Right kidney (tissue), 1 donor: ENCODE measurements around the gene MICU1.
"Not testable (repeated sequence)": the region's sequence is repeated elsewhere in the genome, so short reads cannot be mapped to it uniquely, and the experiment has no call there.

ENCODE experiments used
- DNase-seq: peaks from one replicate; pipeline ENCODE4 v3.0.0-alpha.2; 2016

MICU1 gene

DNA sequence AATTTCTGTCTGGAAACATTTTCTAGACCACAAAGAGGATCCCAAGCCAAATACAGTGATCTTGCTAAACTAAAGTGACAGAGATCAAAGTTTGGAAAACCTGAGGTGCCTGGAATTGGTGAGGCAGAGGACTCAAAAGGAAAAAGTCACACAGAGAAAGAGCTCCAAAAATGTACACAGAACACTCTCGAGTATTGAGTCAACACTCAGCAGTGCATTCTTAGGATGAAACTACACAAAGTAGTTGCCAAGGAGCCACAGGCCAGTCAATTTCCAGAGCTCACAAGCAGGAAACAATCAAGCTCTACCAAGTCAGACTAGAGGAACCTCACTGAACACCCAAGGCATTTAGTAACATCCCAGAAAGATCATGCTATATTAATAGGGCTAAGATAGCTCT lies 61.3 kb downstream of the MICU1 start:
- no peak for DNase-seq

DNA sequence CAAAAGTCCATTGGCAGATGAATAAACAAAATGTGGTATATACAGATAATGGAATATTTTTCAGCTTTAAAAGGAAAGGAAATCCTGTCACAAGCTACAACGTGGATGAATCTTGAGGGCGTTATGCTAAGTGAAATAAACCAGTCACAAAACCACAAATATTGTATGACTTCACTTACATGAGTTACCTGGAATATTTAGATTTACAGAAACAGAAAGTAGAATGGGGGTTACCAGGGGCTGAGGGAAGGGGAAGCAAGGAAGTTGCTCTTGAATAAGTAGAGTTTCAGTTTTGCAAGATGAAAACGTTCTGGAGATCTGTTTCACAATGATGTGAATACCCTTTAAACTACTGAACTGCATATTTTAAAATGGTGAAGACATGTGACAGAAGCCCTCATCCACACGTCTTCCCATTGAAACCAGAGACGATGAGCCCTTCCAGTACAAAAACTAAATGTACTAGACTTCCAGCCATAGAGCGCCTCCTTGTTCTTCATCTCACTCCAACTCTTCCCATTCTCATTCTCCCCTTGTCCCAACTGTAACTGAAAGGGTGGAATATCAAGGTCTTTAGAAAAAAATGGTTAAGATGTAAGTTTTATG lies 62.4 kb downstream of the MICU1 start:
- DNase-seq: no peak

DNA sequence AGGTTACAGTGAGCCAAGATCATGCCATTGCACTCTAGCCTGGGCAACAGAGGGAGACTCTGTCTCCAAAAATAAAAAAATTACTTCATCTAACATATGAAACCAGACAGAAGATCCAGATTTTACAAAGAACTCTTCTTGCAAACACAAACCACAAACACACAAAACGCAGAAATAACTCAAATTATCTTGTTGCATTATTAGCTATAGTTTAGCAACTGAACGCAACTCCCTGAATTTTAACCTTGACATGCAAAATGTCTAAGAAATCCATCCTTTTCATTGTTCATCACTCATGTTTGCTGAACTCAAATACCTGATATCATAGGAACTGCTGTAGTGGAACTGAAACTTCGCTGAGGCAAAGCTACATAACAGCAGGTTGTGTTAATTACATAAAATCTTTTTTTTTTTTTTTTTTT lies 64.1 kb downstream of the MICU1 start:
- DNase-seq: no peak

DNA sequence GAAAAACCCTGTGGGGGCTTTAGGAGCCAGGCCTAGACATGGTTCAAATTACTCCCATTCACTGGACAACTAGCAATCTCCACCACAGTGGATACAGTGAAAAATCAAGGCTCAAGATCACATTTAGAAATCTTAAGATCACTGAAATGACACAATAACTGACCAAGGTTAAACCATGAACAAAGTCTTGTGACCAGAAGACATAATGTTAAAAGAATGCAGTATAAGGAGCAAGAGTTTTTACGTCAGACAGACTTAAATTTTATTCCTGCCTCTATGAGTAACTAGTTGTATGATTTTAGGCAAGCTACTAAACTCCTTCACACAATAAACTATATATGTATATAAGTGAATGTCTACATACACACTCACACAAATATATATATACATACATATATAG lies 68.5 kb downstream of the MICU1 start:
- DNase-seq: no peak

DNA sequence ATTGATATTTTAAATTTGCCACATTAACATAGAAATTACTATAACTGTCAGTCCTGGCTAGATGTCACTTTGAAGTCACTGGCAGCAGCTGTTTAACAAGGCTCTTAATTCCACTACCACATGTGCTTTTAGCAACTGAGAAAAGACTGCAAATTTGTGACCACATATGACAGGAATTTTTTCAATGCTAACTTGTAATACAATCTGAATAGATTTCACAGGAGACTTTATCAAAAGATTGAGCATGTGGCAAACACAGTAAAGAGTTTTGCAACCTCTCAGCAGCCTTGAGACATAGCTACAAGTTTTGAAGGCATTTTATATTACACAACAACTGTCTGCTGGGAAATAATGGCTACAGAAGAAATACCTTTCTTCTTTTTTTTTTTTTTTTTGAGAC lies 73.0 kb downstream of the MICU1 start:
- no peak for DNase-seq

DNA sequence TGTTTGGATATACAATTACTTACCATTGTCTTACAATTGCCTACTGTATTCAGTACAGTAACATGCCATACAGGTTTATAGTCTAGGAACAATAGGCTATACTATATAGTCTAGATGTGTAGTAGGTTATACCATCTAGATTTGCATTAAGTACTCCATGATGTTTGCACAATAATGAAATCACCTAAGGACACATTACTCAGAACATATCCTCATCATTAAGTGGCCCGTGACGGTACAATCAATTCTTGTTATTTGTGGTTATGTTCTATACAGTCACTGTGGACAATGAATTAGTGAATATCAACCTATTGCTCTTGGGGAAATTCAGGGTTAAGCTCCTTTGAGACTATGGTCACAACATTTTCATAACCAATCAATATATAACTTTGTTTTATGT lies 75.6 kb downstream of the MICU1 start:
- no peak for DNase-seq

DNA sequence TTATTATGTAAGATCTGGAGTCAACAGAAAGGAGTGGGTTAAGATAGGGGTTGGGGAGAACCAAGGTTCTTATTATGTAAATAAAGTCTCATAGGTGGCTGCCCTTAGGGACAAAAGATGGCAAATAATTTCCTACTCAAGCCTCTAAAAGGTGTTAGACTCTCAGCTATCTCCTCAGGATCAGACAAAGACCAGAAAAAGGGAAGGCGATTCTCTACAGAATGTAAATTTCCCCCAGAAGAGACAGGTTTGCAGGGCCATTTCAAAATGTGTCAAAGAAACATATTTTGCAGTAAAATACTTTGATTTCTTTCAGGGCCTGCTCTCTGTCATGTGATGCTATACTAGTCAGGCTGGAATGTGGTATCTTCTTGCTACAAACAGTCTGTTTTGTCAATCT lies 80.3 kb downstream of the MICU1 start:
- no peak for DNase-seq

DNA sequence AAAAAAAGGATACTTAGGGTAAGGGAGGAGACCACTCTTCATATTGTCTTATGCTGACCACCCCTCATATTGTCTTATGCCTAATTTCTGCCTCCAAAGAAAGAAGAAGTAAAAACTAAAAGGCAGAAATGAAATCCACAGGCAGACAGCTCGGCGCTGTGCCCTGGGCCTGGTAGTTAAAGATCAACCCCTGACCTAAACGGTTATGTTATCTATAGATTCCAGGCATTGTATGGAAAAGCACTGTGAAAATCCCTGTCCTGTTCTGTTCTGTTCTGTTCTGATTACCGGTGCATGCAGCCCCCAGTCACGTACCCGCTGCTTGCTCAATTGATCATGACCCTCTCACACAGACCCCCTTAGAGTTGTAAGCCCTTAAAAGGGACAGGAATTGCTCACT lies 82.0 kb downstream of the MICU1 start:
- not testable (repeated sequence) for DNase-seq

DNA sequence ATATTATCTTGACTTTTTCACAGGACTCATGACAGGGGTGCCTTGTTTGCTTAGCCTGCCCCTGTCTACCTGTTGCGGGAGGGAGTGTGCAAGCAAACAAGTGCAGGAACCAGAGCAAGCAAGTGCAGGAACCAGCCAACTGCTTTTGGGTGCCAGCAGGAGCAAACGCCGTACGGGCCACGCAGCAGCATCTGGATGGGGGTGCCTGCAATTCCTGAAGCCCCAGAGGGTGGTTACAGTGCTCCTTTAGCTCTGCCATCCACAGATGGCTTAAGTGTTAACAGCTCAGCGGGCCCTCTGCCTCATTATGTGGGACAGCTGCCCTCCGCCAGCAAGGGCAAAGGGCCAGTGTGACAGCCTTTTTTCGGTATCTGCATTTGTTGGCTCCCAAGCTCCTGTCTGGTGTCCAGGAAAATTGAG lies 83.5 kb downstream of the MICU1 start:
- no peak for DNase-seq

DNA sequence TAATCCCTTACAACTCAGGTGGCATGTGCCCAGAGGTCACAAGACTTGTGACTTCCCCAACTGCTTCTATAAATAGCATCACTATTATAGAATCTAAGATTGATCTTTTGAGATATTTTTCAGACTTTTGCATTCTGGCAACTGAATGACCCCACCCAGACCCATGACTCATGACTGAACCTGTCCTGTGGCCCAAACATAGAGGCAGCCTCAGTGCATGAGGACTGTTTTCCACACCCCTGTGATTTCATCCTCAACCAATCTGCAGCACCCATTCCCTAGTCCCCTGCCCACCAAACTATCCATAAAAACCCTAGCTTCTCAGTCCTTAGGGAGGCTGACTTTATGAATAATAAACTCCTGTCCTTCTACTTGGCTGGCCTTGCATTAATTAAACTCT lies 84.5 kb downstream of the MICU1 start:
- DNase-seq: no peak

DNA sequence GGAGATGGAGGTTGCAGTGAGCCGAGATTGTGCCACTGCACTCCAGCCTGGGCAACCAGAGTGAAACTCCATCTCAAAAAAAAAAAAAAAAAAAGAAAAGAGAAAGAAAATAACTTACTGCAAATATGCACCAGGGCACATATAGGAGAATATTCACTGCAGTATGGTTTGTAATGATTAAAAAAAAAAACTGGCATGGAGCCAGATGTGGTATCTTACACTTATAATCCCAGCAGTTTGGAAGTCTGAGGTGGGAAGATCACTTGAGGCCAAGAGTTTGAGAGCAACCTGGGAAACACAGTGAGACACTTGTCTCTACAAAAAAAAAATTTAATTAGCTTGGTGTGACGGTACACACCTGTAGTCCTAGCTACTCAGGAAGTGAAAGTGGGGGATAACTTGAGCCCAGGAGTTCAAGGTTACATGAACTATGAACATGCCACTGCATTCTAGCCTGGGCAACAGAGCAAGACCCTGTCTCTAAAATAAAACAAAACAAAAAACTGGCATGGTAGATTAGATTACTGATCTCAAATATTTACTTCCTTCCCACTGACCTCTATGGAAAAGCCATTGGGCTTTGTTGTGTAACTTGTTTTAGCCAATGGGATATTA lies 85.6 kb downstream of the MICU1 start:
- no peak for DNase-seq

DNA sequence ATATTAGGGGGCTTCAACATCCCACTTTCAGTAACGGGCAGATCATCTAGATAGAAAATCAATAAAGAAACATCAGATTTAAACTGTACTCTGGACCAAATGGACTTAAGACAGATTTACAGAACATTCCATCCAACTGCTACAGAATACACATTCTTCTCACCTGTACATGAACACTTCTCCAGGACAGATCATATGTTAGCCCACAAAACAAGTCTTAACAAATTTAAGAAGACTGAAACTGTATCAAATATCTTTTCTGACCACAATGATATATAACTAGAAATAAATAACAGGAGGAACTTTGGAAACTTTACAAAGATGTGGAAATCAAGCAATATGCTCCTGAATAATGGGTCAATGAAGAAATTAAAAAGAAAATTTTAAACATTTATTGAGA lies 86.7 kb downstream of the MICU1 start:
- no peak for DNase-seq

DNA sequence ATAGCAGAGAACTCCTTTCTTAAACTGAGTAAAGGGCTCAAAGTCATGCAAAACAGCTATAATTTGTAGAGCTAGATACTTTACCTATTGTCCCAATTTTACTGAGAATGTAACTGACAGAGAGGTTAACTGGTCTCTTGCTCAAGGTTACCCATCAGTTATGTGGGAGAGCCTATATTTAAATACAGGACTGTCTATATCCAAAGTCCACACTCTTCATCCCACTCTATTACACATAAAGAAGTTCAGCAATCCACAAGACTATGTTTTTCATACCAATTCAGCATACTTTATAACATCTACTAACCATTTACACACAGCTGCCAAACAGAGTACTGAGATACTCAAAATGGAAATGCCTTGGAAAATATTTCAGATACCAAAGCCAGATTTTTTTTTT lies 100.2 kb downstream of the MICU1 start:
- no peak for DNase-seq

DNA sequence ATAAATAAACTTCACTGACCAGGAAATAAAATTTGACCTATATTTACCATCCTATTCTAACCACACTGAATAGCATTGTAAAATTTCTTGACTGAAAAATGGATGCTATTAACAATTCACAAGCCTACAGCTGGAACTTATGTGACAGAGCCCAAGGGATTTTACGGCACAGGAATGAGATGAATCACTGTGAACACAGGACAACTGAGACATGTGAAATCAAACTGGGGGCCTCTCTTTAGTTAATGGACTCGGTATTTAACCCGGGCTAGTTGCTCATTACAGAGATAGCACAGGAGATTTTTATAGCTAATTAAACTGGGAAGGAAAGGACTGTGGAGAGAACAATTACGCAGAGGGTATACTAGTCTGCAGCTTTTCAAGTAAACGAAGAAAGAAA lies 100.6 kb downstream of the MICU1 start:
- no peak for DNase-seq

DNA sequence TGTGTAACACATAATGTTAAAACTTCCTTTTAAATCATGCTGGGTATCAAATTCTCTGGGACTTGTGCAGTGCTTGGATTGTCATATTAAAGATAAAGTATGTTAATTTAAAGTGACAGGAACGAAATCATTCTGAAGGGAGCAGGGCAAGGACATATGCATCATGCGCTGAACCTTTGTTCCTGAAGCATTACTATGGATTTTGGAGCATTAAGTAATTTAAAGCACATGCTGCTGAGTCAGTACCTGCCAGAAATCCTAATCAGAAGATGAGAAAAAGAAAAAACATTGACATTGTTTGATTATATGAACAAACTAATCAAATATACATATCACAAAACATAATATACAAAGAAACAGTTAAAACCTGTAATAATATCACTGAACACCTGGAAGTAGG lies 101.4 kb downstream of the MICU1 start:
- no peak for DNase-seq

DNA sequence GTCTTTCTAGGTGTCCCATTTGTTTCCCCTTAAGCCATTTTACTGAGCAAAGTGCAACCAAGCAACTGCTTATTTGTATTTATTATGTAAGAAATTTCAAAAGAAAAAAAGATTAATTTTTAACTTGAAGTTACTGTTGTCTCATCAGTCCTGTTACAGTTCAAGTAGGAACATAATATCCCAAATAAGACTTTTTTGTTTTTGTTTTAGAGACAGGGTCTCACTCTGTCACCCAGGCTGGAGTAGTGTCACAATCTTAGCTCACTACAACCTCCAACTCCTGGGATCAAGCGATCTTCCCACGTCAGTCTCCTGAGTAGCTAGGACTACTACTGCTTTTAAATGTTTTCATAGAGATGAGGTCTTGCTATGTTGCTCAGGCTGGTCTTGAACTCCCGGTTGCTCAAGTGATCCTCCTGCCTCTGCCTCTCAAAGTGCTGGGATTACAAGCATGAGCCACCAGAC lies 101.9 kb downstream of the MICU1 start:
- DNase-seq: no peak

DNA sequence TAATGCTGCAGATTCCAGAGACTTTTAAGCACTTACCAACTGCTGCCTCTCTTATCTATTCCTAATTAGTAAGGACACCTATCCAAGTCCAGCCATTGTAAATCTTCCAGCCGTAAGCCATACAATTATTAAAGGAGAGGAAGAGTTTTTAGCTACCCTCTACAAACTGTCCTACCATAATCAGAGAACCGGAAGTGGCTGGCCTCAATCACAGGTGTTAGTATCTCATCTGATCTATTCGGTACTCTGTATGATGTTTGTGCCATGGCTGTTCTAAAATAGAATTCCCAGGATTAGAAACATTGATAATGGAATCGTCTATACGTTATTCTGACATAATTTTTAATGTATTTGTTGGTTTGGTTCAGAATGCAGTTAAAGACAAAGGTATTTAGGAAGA lies 102.8 kb downstream of the MICU1 start:
- DNase-seq: no peak

DNA sequence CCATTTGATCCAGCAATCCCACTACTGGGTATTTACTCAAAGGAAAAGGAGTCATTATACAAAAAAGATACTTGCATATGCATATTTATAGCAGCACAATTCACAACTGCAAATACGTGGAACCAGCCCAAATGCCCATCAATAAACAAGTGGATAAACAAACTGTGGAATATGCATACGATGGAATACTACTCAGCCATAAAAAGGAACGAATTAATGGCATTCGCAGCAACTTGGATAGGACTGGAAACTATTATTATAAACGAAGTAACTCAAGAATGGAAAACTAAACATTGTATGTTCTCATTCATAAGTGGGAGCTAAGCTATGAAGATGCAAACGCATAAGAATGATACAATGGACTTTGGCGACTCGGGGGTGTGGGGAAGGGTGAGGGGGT lies 108.6 kb downstream of the MICU1 start:
- no peak for DNase-seq

DNA sequence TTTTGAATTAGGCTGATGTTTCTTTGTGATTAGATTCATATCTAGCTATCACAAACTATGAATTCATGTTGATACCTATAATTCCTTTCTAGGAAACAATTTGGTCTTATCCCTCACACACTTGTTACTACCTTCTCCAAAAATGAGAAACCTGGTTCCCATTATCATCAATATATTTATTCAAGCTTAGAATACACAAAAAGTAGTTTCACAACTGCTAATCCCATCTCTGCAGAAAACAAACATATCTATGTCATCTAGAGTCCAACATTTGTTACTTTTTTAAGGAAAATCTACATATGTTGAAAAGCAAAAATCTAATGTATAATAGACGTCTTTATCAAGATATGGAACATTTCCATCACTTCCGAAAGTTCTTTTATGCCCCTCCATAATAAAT lies 110.4 kb downstream of the MICU1 start:
- no peak for DNase-seq

DNA sequence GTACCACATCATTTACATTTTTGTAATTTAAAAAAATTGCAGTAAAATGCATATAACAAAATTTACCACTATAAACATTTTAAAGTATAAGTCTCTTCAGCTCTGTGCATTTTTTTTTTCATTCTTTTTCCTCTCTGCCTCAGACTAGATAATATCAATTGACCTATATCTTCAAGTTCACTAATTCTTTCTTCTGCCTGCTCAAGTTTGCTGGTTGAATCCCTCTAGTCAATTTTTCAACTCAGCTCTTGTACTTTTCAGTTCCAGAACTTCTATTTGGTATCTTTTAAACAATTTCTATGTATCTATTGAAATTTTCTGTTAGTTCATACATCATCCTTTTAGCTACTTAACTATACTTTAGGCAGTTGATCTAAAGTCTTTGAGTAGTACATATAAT lies 112.0 kb downstream of the MICU1 start:
- no peak for DNase-seq

DNA sequence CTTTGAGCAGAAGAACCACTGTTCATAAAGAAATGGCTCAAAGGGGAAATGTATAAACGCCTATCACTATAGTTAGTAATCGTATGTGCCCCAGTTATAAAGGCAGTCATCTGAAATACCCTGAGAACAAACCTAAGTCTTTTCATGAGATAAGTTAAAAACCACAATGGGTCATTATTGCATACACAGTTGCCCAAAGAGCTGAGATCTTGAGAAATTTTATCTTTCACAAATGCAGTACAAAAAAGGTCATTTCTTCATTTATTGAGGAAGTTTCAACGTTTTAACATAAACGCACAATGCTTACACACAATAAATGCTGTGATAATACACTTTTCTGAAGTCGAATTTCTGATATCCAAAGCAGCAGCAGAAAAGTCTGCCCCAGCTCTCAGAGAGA lies 114.4 kb downstream of the MICU1 start:
- no peak for DNase-seq

DNA sequence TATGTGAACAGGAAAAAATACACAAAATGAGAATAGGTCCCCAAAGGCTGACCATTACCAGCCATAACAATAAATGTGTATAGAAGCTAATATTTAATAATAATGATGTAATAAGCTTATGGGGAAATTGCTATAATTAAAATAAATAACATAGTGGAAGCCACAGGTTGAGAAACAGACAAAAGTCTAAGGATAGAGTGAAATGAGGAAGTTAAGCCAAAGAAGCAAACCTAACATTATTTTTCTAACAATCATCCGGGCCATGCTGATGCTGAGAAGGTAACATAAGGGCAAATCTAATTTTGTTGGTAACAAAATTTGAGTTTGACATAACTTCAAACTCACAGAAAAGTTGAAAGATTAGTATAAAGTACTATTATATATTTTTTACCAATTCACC lies 115.9 kb downstream of the MICU1 start:
- no peak for DNase-seq

DNA sequence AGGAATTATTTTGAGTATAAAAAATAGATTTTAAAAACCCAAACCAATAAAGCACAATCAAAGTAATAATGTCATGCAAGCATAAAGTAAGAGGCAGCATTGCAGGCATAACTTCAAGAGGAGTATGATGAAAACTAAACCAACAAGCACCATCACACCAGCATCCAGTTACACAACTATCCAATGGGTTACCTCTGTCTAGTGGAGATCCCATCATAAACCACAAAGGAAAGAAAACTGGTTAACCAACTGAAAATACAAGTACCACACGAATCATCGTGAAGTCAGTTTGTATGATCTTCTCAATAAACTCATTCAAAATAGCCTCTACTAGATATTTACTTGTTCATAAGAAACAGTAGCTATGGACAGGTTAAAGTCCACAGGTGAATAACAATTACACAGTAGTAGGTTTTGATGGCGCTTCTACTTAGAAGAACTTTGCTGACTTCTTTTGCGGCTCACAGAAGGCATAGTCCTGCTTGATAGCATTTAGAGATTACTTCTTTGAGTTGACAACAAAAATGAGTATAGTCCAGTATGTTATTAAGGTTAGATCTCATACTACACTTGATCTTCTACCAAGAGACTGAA lies 116.6 kb downstream of the MICU1 start:
- no peak for DNase-seq

DNA sequence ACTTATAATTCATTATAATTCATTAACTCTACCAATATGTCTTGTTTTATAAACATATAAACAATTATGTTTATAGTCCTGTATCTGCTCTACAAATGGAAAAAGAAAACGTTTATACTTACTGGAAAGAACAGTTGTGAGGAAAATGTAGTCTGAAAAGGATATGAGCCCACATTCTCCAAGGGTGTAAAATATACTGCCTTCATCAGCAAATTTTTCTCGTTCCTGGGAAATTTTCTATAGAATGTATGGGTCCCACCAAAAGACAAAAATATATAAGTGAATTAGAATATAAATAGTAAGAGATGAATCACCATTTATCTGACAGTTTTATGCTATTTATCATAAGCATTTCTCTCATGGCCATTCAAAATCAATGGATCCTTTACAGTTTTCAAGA lies 117.8 kb downstream of the MICU1 start:
- no peak for DNase-seq
